GM12878 (cell line): ENCODE data around the gene CCDC134. TPM values are rescaled to one million over a fixed set of nuclear protein-coding genes. Genes with fewer than 3 reads are reported as not detected.

Experiments
- ATAC-seq: fragments of 200-7000 bp; cut with Tn5 transposase; 3 replicates; pipeline ENCODE4 v1.9.1; 2020; ENCODE audit warnings: mild to moderate bottlenecking, moderate library complexity
- BruUV-seq: library from RNA; stranded (reverse); fragments of 400-500 nt; replicated peaks from 2 replicates; lab custom pipeline; 2021; lab: Mats Ljungman, UMichigan
- CTCF ChIA-PET: fragments of 300-600 bp; sonication (Branson Sonifier 250); formaldehyde crosslinking; extraction: SDS; loops from one replicate; lab custom pipeline; 2021; ENCODE audit warnings: inconsistent platforms; lab: Yijun Ruan, JAX
- POLR2A ChIA-PET: fragments of 350-600 bp; formaldehyde crosslinking; extraction: SDS; loops from one replicate; lab custom pipeline; 2021; ENCODE audit warnings: inconsistent platforms; lab: Charles Lee
- RAD21 ChIA-PET: fragments of 300-600 bp; sonication (Branson Sonifier 250); formaldehyde crosslinking; loops from one replicate; lab custom pipeline; 2023; ENCODE audit warnings: antibody characterized with exemption; ENCODE audit not compliant: unreplicated experiment; lab: Charles Lee
- SMC1A ChIA-PET: fragments of 300-600 bp; sonication (Branson Sonifier 250); formaldehyde crosslinking; loops from one replicate; lab custom pipeline; 2023; ENCODE audit not compliant: unreplicated experiment, uncharacterized antibody; lab: Charles Lee
- DNase-seq: peaks from one replicate; pipeline ENCODE4 v3.0.0-alpha.2; 2011; ENCODE audit warnings: low read depth, low spot score
- FAIRE-seq: peaks from 3 replicates; lab custom pipeline; 2011; peaks lifted over from hg19 to GRCh38; lab: Jason Lieb, UNC
- H2AFZ ChIP-seq: 2 replicates; pipeline ENCODE4 v1.6.0; 2011; ENCODE audit warnings: low read depth, low read length, control low read depth; ENCODE audit not compliant: control insufficient read depth
- H3K27ac ChIP-seq: 2 replicates; pipeline ENCODE4 v1.5.1; 2011; ENCODE audit warnings: control low read depth; ENCODE audit not compliant: control insufficient read depth, insufficient read depth
- H3K27me3 ChIP-seq, 2 experiments: replicated peaks in 1 of 2; 2 replicates each; pipeline versions ENCODE4 v1.6.0 to v1.6.1; 2011; ENCODE audit warnings: low read length in 1 of 2; ENCODE audit not compliant: control insufficient read depth in 2 of 2, insufficient read depth in 2 of 2
- H3K36me3 ChIP-seq, 2 experiments: 2 replicates each; pipeline ENCODE4 v1.5.1; 2011; ENCODE audit warnings: low read length in 1 of 2; ENCODE audit not compliant: control insufficient read depth in 2 of 2, insufficient read depth in 2 of 2
- H3K4me1 ChIP-seq: 2 replicates; pipeline ENCODE4 v1.6.1; 2011; ENCODE audit warnings: mild to moderate bottlenecking, low read length, moderate library complexity, mixed read lengths; ENCODE audit not compliant: control insufficient read depth, insufficient read depth
- H3K4me2 ChIP-seq: 2 replicates; pipeline ENCODE4 v1.6.0; 2011; ENCODE audit warnings: control low read depth; ENCODE audit not compliant: control insufficient read depth, insufficient read depth
- H3K4me3 ChIP-seq: fragments of 200-600 bp; sonication (generic); 2 replicates; pipeline ENCODE4 v1.5.1; 2016
- H3K79me2 ChIP-seq: 2 replicates; pipeline ENCODE4 v1.6.0; 2011; ENCODE audit warnings: low read length; ENCODE audit not compliant: control insufficient read depth, insufficient read depth
- H3K9ac ChIP-seq: 2 replicates; pipeline ENCODE4 v1.8.0; 2011; ENCODE audit warnings: low read length, control low read depth, mixed read lengths; ENCODE audit not compliant: control insufficient read depth, insufficient read depth
- H3K9me3 ChIP-seq: replicated peaks from 3 replicates; pipeline ENCODE4 v1.5.1; 2011; ENCODE audit warnings: mild to moderate bottlenecking, low read length; ENCODE audit not compliant: control insufficient read depth, insufficient read depth
- H4K20me1 ChIP-seq: 2 replicates; pipeline ENCODE4 v1.6.0; 2011; ENCODE audit not compliant: control insufficient read depth, insufficient read depth
- BRCA1 ChIP-seq: IDR thresholded peaks from 2 replicates; pipeline ENCODE4 v1.6.1; 2011; ENCODE audit warnings: low read depth, low read length, improper control_type of control experiment
- IKZF2 ChIP-seq, 2 experiments: fragments of 450-650 bp; IDR thresholded peaks; 2 replicates each; pipeline ENCODE4 v1.6.1; 2017; ENCODE audit warnings: mild to moderate bottlenecking in 2 of 2, moderate library complexity in 2 of 2
- MEF2B ChIP-seq: fragments of 450-650 bp; IDR thresholded peaks from 2 replicates; pipeline ENCODE4 v1.6.1; 2018; ENCODE audit warnings: mild to moderate bottlenecking, moderate library complexity; ENCODE audit not compliant: partially characterized antibody, poor library complexity, severe bottlenecking
- REST ChIP-seq: IDR thresholded peaks from 2 replicates; pipeline ENCODE4 v1.6.1; 2012; ENCODE audit warnings: mild to moderate bottlenecking, low read depth, low read length
- ZNF207 ChIP-seq: fragments of 450-650 bp; IDR thresholded peaks from 2 replicates; pipeline ENCODE4 v1.6.1; 2014; ENCODE audit warnings: antibody characterized with exemption, mild to moderate bottlenecking, borderline replicate concordance
- WGBS: methylation state at CpG from one replicate; pipeline ENCODE4 v1.1.6; 2016; ENCODE audit warnings: low lambda C conversion rate; ENCODE audit not compliant: insufficient replicate concordance, insufficient coverage; ENCODE audit errors: missing lambda C conversion rate; 5-methylcytosine and 5-hydroxymethylcytosine counted together
- in situ Hi-C: fragments of 300-500 bp; cut with MboI; formaldehyde crosslinking; loops from 9 replicates; pipeline ENCODE4 v1.14.3; 2018; ENCODE audit warnings: mixed read lengths
- intact Hi-C: fragments of 100-400 bp; cut with micrococcal nuclease; formaldehyde crosslinking; loops from one replicate; pipeline ENCODE4 v1.14.2; 2022; ENCODE audit not compliant: unreplicated experiment
- polyA plus RNA-seq, 11 experiments: library from polyadenylated mRNA; depleted of rRNA in 4 of 11; unstranded in 6 of 11; stranded (reverse) in 5 of 11; fragments of >200 nt; fragmentation: Nextera tagmentation in 4 of 11; fragmentation: Illumina TruSeq in 1 of 11; extraction: Ambion mirVana in 4 of 11; extraction: Trizol in 1 of 11; gene quantifications; 1 replicate in 1 of 11; 2 replicates in 10 of 11; pipeline versions ENCODE4 v1.2.1 to v1.2.3, GENCODE V29; 2011 to 2016; ENCODE audit warnings: inconsistent platforms in 2 of 11, missing spikeins in 2 of 11, low read depth in 1 of 11
- total RNA-seq, 4 experiments: library from RNA; depleted of rRNA in 3 of 4; stranded (reverse); fragments of >200 nt in 3 of 4; fragmentation: Illumina TruSeq in 1 of 4; extraction: Trizol in 1 of 4; gene quantifications; 2 replicates each; pipeline versions ENCODE4 v1.2.1 to v1.2.3, GENCODE V29; 2013 to 2021
- TF ChIP-seq, protein P1 (sequence below): fragments of 450-650 bp; IDR thresholded peaks from 2 replicates; pipeline ENCODE4 v1.6.1; 2018; ENCODE audit warnings: mild to moderate bottlenecking, low read depth, moderate library complexity; ENCODE audit not compliant: partially characterized antibody

Gene CCDC134
- total and polyA plus RNA-seq, 10 of the 15 experiments (the other 5 are each of a cell fraction or from before 2014, with no cell fraction given): 0.35 to 19.3 (median 11.8) TPM

DNA sequence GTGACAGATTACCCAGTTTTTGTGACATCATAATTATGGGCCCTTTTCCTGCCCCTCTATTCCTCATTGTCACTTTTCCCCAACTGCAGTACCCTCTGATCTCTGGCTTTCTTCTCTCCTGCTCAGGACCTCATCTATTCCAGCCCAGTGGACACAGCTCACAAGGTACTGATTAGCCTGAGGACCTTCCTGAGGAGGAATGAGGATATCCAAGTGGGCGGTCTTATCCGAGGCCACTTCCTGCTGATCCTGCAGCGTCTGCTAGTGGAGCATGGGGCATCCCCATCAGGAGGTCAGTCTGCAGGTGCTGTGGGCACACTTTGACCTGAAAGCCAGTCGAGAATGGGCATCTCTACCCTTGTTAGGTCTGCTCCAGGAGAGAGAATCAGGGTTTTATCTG lies 24.5 kb upstream of the CCDC134 start:
- H3K4me1 ChIP-seq: peaks cover 5% of the 10 kb centered on the region; the same call in 1 of the 2 replicates
- WGBS: 38% methylated on average over 4 of the region's 4 CpGs
- SMC1A ChIA-PET: interaction anchor here (1.0 to 1.2 kb wide), 2 partner anchors 8 to 14 kb away, joined by 3 to 6 read pairs; no protein-coding TSS in a partner anchor
- no peaks in the 10 kb centered on the region for H3K79me2 ChIP-seq
- no peak for FAIRE-seq
- no peak overlapping the region for H2AFZ ChIP-seq
- BruUV-seq: no TSS peak
- H3K27me3 ChIP-seq: no peaks in the 10 kb centered on the region
- in situ Hi-C loops (no loop called here), intact Hi-C loops (no loop called here)
- CTCF ChIA-PET: interaction anchor here (1.4 to 2.7 kb wide), 2 partner anchors 46 to 79 kb away, joined by 3 to 14 read pairs; no protein-coding TSS in a partner anchor
- DNase-seq: no peak
- POLR2A ChIA-PET: interaction anchor here (0.5 kb wide), 1 partner anchor 225 kb away, joined by 4 read pairs; no protein-coding TSS in a partner anchor
- no peak overlapping the region for H3K4me3 ChIP-seq
- H3K27ac ChIP-seq: no peak overlapping the region
- no peak overlapping the region for H3K4me2 ChIP-seq
- RAD21 ChIA-PET: no interaction called here
- no peaks in the 10 kb centered on the region for H4K20me1 ChIP-seq
- H3K36me3 ChIP-seq: peaks cover 0 to 2% of the 10 kb centered on the region in 2 experiments; a peak in 2 of 4 replicates
- no peak overlapping the region for H3K9ac ChIP-seq
- TF ChIP-seq MEF2B: no peak
- TF ChIP-seq, protein P1, sequence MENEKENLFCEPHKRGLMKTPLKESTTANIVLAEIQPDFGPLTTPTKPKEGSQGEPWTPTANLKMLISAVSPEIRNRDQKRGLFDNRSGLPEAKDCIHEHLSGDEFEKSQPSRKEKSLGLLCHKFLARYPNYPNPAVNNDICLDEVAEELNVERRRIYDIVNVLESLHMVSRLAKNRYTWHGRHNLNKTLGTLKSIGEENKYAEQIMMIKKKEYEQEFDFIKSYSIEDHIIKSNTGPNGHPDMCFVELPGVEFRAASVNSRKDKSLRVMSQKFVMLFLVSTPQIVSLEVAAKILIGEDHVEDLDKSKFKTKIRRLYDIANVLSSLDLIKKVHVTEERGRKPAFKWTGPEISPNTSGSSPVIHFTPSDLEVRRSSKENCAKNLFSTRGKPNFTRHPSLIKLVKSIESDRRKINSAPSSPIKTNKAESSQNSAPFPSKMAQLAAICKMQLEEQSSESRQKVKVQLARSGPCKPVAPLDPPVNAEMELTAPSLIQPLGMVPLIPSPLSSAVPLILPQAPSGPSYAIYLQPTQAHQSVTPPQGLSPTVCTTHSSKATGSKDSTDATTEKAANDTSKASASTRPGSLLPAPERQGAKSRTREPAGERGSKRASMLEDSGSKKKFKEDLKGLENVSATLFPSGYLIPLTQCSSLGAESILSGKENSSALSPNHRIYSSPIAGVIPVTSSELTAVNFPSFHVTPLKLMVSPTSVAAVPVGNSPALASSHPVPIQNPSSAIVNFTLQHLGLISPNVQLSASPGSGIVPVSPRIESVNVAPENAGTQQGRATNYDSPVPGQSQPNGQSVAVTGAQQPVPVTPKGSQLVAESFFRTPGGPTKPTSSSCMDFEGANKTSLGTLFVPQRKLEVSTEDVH: no peak
- no peak for TF ChIP-seq ZNF207
- TF ChIP-seq BRCA1: no peak
- no peak for TF ChIP-seq REST
- no peak for TF ChIP-seq IKZF2 (IDR thresholded peaks at IDR 0.05)
- H3K9me3 ChIP-seq: no peaks in the 10 kb centered on the region
- ATAC-seq: no peak
